Activated effector memory CD4-positive, alpha-beta T cell treated with Interleukin-2 at 50 U/mL for 16 hours (primary cell): Measurements from ENCODE around the gene KCNQ2.

Experiments
- DNase-seq: peaks from one replicate; pipeline ENCODE4 v3.0.0-alpha.2; 2020

KCNQ2 gene

DNA sequence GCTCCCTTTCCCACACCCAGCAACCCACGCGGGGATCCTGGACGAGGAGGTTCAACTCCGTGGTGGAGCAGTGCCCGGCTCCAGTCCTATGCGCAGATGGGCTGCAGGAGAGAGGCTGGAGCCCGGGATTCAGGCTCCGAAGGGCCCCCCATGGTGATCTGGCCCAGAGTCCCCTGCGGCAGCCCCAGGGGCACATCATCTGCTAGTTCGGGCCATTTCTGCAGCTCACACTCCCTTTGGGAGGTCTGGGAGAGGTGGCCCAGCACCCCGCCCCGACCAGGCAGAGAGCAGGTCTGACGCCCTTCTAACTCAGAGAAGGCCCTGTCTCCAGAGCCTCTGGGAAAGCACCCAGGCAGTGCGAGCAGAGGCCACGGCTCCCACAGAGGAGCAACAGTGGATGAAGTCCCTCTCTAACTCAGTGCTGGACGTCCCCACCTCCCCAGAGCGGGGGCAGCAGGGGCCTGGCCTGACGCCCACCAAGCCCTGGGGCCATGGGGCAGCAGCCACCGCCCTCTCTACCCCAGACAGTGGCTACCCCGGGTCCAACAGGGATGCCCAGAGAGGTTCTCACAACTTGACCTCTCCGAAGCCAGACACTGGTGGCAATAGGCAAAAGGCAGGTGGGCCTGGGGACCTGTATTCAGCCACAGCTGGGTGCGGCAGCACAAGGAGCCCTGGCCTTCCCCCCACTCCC, 3.3 kb downstream of the KCNQ2 start:
- DNase-seq, result no peak

DNA sequence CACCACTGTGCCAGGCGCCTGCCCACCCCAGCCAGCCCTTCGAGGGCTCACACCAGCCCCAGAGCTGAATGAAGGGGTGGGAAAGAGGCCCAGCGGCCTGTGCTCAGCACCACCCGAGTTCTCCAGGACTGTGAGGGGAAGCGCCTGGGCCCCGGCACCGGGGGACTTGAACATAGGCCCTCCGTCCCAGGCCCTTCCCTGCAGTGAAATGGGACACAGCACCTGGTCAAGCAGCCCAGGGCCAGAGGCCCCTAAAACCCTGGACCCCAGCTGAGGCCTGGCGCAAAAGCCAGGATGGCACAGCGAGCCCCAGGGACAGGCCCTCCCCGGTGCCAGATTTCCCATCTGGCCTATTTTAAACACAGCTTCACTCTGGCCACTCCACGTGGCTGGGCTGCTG, 4.0 kb downstream of the KCNQ2 start:
- no peak for DNase-seq

DNA sequence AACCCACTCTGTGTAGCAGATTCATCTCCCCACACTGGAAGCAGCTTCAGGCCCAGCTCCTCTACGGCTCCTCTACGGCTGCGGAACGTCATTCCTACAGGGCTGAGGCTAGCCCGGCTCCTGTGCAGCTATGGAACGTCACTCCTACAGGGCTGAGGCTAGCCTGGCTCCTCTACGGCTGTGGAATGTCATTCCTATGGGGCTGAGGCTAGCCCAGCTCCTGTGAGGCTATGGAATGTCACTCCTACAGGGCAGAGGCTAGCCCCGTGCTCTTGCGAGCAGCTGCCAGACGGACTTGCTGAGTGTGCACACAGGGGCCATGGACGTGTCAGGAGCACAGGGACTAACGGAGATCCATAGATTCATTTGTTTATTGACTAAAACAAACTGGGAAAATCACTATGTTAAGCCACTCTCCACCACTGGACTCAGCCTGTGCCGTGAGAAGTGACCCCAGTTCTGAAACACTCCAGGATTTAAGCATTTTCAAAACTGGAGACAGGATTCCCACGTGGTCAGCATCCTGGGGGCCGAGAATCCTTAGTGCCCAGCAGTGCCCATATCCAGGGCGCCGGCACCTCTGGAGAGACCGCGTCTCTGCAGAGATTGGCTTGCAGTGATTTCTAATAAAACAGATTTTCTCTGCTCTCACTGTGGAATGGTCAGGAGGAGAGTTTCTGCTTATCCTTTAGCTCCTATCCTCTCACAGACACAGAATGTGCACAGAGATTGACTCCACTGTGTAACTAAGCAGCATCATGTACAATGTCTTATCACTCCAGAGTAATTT, 5.0 kb downstream of the KCNQ2 start:
- DNase-seq, result no peak

DNA sequence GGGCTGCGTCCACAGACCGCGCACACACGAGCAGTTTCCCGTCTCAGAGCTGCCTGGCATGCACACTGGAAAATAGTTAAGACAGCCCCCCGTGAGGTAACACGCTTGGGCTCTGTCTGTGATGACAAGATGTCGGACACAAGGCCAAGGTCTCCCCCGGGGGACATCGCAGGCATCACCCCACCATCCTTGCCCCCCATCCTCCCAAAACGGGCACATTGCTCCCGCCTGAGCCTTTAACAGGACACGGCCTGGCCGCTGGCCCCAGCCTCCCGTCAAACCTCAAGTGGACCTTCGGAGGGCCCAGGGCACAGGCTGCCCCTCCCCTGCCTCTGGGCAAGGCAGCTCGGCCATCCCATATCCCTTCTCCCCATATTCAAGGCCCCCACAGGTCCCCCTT, 5.6 kb downstream of the KCNQ2 start:
- DNase-seq, result no peak

DNA sequence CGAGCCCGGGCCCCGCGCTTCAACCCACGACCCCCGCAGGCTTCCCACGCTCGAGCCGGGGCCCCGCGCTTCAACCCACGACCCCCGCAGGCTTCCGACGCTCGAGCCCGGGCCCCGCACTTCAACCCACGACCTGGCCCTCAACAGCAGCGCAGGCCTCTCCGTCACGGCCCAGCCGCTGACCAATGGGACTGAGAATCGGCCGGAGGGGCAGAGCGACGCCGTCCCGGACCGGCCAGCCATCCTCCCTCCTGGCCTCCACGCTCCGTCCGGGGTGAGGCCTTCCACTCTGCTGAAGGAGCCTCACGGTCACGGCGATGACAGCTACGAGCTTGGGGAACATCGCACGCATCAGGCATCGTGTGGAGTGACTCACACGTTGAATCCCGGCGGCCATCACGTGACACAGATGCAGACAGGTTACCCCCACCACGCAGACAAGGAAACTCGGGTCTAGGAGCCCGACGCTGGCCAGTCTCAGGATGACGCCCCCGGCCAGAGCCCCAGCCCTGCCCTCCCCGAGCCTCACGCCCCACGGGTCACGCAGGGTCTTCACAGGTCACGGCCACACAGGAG, 6.1 kb downstream of the KCNQ2 start:
- DNase-seq, result no peak

DNA sequence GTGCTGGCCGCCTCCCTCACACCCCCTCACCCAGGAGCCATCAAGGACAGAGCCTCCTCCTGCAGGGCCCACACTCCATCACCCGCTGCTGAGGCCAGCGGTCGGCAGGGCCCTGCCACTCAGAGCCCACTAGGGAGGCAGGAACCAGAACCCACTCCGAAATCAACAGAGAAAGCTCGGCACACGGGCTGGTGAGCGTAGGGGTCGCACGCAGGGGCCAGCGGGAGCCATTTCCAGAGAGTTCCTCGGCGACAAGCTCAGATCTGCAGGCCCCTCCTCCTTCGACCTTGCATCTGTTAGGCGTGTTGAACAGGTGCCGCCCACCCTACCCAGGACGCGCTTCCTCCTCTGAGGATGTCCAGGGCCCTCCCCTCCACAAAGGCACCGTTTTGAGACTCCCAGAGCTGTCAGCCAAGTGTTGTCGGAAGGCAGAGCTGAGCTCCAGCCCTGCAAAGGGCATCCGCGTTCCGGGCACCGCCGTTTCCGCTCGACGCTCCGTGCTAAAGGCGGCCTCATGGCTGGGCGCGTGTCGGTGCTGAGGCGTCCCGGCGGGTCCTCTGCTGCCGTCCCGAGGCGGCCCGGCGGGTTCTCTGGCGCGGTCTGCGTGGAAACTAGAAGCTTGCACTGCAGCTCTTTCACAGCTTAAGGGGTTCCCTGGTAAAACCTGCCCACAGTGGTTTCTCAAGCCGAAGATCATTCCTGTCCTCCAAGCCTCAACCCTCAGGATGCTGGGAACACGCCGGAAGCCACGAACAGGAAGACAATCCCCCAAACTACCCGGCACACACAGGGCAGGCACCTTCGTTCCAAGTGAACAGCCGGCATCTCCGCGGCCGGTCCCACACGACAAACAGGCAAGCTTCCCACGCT, 6.8 kb downstream of the KCNQ2 start:
- no peak for DNase-seq

DNA sequence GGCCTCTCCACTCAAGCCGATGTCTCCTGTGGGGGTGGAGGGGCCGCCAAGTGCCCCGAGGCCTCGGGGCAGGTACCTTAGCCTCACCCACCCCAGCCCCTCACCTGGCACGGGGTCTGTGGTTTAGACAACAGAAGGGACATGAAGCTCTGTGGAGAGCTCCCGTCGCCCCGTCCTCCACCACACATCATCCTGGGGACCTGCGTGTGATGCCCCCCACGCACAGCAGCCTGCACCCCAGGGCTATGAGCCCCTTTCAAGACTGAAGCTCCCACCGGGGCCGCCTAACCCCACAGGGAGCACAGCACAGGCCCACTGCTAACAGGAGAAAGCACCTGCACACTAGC, 8.2 kb downstream of the KCNQ2 start:
- no peak for DNase-seq

DNA sequence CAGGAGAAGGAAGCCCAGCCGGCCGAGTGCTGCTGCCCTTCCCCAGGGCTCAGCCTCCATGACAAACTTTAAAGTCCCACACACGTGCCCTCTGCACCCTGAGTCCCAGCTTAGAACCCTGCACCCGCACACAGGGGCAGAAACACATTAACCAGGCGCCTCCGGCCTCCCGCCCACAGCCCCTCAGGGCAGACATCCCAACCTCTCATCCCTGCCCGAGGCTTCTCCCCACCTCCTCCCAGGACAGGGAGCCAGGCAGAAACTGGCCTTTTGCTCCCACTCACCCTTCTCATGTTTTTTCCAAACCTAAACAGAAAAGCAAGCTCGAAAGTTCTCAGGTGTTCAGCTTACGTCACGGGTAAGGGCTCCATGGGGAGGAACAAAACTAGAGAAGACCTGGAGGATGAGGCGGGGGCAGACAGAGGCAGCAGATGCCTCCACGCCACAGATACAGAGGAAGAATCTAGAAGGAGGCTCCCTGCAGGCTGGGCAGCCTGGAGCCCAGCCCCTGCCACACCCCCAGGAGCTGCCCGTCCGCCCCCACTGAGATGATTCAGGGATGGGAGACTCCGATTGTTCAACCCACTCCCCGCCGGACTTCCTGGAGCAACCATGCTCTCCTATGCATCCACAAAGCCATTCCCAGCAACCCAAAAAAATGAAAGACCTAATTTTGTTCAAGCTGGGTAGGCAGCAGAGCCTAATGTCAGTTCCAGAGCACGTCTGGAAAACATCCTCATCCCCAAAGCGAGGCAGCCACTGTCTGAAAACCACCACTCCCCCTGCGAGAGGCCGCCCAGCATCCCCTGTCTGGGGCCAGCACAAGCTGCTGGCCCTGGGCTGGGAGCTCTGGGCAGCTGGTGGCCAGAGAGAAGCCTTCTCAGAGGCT, 8.8 kb downstream of the KCNQ2 start:
- DNase-seq, result no peak

DNA sequence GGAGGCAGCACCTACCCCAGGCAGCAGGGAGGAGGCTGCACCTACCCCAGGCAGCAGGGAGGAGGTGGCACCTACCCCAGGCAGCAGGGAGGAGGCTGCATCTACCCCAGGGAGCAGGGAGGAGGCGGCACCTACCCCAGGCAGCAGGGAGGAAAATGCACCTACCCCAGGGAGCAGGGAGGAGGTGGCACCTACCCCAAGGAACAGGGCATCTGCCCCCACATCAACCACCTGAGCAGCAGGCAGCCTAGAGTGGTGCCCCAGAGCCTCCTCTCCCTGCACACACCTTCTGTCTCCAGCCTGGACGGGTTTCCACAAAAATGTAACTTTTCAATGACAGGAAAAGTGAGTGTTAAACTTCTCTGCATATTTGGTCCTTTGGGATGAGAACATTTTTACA, 10.2 kb downstream of the KCNQ2 start:
- DNase-seq, result no peak

DNA sequence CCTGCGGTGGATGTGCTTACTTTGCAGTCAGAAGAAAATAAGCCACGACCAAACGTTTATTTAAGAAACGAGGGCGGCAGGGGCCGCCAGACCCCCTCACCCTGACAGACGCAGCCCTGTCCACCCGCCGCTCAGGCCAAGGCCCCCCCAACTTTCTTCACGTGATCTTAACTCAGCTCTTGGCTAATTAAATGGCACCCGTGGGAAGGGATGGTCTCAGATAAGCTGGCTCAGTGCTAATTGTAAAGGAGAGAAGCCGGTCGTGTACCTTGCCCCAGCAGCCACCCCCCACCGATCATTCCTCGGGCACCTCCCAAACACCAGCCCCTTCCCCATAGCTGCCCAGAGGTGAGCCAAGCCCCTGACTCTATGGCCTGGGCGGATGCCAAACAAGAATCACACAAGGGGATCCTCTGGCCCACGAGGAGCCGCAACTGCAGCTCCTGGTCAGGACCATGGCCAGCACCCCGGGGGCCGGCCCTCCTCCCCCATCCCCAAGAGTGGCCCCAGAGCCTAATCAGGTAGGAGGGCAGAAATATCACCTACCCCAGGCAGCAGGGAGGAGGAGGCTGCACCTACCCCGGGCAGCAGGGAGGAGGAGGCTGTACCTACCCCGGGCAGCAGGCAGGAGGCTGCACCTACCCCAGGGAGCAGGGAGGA, 11.2 kb downstream of the KCNQ2 start:
- no peak for DNase-seq

DNA sequence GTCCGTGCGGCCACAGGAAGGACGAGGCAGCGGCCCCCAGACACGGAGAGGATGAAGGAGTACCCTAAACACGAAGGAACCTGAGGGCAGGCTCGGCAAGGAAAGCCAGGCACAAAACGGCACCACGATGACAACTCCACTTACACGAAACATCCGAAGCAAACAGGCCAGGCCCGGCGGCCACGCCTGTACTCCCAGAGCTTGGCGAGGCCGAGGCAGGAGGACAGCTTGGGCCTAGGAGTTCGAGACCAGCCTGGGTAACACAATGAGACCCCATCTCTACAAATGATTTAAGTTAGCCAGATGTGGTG, 13.4 kb downstream of the KCNQ2 start:
- DNase-seq, result no peak

DNA sequence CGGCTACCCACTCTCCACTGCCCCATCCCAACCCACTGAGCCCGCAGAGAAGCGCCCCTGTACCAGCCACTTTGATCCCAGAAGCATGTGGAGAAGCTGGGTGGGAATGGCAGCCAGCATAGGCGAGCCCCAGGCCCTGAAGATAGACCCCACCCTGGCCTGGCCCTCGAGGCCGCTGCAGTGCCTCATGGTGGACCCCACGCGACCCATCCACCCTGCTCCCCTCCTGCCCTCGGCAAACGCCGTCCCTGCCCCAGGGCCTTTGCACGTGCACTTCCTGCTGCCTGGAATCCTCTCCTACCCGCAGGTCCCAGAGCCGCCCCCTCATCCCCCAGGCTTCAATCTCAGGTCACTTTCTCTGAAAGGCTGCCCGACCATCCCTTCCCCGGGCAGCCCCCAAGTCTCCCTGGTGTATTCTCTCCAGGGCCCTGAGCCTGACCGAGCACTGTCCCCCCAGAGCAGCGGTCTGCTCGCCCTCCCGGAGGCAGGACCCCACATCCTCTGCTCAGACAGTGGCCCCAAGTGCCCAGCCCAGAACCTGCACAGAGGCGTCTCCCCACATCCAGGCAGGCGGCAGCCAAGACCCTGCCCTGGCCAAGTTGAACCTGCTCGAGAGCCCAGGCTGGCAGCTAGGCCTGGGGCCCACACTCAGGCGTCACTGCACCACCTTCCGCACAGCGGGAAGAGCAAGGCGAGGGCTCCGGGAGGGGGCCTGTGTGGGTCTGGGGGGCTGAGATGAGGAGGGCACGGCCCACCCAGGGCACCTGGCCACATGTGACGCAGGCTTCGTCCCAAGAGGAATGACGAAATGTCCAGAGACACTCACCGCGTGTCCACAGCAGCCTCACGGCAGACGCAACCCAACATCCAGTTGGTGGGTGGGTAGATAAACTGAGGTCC, 14.0 kb downstream of the KCNQ2 start:
- DNase-seq, result no peak

DNA sequence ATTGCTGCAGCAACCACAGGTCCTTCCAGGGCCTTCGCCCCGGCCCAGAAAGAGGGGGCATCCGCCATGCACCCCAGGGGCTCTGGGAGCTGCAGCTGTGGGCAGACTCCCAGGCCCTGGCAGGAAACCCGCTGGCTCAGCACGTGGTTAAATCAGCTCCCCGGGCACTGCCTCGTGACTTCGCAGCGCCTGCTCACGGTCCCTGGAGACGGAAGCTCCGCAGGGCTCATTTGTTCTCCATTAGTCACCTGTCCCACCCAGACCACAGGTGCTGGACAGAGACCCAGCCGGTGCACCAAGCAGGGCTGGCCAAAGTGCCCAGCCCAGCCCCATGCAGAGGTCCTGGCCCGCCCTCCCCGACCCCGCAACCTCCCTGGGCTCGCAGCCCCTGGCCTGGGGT, 14.7 kb downstream of the KCNQ2 start:
- no peak for DNase-seq

DNA sequence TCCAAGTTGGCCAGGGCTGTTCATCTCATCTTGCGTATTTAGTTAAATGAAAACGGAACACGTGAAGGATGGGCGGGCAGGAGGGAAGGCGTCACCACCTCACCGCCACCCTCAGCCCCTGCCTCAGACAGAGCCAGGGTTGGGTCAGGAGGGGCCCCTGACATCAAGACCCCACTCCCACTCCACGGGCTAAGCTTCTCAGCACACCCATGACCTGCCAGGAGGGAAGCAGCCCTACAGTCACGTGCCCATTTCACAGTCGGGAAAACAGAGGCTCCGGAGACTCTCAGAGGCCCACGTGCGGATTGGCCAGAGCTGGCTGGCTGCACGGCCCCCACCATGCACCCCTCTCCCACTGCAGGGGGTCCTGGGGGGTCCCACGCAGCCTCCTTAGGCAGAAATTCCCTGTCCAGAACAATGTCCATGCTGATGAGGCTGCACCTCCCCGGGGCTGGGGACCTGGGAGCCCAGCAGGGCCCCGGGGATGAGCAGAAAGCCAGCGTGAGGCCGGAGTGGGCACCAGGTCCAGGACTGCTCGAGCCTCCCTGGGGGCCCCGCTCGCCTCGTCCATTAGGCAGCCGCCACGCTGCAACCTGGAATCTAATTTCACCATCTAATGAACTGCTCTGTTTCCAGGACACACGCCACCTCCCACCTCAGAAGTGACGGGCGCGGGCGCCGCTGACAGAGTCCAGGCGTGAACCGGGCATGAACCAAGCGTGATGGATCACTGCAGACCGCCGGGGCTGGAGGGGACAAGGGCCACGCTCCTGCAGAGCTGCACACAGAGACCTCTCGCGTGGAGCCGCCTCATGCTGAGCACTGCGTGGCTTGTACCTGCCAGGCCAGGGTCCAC, 15.8 kb downstream of the KCNQ2 start:
- DNase-seq, result no peak

DNA sequence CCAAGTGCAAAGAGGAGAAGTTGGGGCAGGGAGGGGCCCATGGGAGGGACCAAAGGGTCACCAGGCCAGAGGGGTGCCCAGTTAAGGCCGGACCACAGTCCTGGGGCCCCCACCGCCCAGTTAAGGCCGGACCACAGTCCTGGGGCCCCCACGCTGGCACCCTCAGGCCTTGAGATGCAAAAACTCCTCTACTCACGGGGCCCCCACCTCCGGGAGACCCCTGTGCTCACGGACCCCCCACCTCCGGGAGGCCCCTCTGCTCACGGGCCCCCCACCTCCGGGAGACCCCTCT, 16.9 kb downstream of the KCNQ2 start:
- DNase-seq, result no peak

DNA sequence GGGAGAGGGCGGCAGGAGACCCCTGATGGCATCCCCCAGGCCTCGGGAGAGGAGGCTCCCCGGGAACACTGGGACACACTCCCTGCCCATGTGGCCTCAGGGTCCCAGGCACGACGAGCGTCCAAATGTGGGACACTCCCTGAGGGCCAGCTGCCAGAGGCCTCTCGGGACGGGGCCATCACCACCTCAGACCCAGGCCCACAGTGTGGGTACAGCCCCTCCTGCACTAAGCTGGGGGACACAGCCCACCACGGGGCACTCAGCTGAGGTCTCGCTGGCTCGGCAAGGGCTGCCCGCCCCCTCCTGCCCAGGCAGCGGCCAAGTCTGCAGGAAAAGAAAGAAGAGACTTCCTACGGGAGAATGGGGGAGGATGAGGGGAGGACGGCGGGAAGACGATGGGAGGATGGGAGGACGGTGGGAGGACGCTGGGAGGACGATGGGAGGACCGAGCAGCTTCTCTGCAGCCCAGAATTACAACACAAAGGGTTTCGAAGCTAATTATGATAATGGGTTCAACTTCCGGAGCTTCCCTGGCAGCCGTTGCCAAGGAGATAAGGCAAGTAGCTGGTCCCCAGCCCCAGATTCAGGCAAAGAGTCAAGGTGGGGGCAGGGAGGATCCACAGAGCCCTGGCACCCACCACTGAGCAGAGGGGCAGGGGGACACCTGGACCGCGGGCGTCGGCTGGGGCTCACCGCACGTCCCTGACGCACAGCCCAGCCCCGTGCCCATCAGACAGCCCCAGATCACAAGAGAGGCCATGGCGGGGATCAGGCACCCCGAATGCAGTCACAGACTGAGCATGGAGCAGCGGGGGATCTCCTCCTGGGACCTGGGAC, 17.5 kb downstream of the KCNQ2 start:
- DNase-seq, result no peak

DNA sequence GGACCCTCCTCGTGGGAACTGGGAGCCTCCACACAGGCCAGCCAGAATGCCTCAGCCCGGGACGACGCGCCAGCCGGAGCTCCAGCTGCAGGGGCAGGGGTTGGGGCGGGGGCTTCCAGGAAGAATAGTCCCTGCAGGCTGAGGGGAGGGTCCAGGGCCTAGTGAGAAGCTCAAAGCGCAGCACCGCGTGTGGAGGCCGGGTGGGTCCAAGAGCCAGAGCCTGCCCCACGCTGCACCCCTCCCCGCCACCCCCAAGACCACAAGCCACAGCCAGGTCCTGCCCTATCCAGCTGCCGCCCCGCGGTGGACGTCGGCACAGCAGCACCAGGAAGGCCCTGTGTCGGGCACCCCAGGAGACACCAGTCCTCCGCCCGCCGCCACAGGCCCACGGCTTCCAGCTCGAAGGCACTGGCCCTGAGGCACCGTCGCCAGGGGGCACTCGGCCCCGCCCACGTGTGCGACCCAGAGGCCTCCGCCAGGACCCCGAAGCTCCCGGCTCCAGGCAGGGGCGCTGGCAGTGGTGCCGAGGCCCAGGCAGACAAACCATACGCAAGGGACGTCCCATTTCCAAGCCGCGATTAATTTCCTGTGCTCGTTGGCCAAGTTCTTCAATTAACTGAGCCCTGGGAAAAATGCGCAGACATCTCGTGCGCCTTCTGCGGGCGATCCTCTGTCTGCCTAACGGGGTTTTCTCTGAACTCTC, 19.5 kb downstream of the KCNQ2 start:
- no peak for DNase-seq

DNA sequence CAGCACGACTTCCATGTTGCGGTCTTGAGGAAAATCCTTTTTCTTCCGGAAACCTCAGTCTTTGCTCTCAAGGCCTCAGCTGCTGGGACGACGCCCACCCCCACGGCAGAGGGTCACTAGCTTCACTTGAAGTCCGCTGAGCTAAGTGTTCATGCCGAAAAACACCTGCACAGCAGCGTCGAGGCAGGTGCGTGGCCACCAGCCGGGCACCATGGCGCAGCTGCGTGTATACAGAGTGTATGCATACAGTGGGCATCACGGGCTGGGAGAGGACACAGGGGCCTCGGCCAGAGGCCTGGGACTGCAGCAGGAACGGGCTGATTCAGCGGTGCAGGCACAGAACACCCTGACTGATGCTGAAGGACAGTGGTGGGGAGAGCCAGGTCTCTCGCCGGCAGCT, 20.1 kb downstream of the KCNQ2 start:
- no peak for DNase-seq

DNA sequence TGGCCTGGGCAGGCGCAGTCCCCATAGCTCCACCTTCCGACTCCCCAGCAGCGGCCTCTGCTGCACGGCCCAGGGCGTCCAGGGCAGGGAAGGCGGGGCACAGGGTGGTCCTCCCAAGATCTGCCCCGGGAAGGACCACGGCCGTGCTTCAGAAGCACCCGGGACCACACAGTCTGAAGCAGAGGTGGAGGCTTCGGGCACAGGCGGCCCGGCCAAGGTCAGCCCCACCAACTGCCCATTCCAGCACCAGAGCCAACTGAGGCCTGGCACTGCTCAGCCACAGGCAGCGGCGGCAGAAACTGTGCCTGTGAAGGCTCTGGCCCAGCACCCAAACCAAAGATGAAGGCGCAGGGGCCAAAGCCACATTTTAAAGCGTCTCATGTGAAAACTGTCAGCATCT, 20.6 kb downstream of the KCNQ2 start:
- no peak for DNase-seq
